ENCODE data around the gene IGFLR1. TPM values are rescaled to one million over a fixed set of nuclear protein-coding genes. Genes with fewer than 3 reads are reported as not detected.

IGFLR1 gene
- total and polyA plus RNA-seq, 9 of the 15 experiments (the other 6 are each of a cell fraction or from before 2014, with no cell fraction given) = 1.0 to 14.3 (median 4.6) TPM

- no peak for TF ChIP-seq MECOM (CRISPR knock-in tag; IDR thresholded peaks at IDR 0.05)
- no peak for TF ChIP-seq E2F5 (CRISPR knock-in tag; IDR thresholded peaks at IDR 0.05)
- TF ChIP-seq DACH1 (IDR thresholded peaks at IDR 0.05; ENCODE audit: partially characterized antibody) = no peak
- TF ChIP-seq NCOR1 (IDR thresholded peaks at IDR 0.05) = no peak
- TF ChIP-seq RNF2 (IDR thresholded peaks at IDR 0.05) = no peak
- TF ChIP-seq E2F6 (IDR thresholded peaks at IDR 0.05; ENCODE audit: borderline replicate concordance in 1 of 2, extremely low read depth in 1 of 2, insufficient read depth in 1 of 2, insufficient read length in 1 of 2, low read depth in 1 of 2, low read length in 1 of 2, poor library complexity in 1 of 2, severe bottlenecking in 1 of 2) = peak; percentile 9 to 67
- TF ChIP-seq SAFB2 (IDR thresholded peaks at IDR 0.05; ENCODE audit: borderline replicate concordance, low read depth, low read length, severe bottlenecking) = no peak
- TF ChIP-seq SMARCA5 (IDR thresholded peaks at IDR 0.05) = no peak
- no peak for TF ChIP-seq BCL6 (CRISPR knock-in tag; IDR thresholded peaks at IDR 0.05)
- no peak for TF ChIP-seq NR0B1 (IDR thresholded peaks at IDR 0.05; ENCODE audit: partially characterized antibody)
- TF ChIP-seq PHTF2 (CRISPR knock-in tag; IDR thresholded peaks at IDR 0.05) = no peak
- no peak for TF ChIP-seq NONO (IDR thresholded peaks at IDR 0.05; ENCODE audit: low read depth in 2 of 2, low read length in 1 of 2)
- TF ChIP-seq ZC3H8 (IDR thresholded peaks at IDR 0.05) = no peak
- no peak for TF ChIP-seq E2F8 (IDR thresholded peaks at IDR 0.05; ENCODE audit: low read depth, partially characterized antibody)
- no peak for TF ChIP-seq ZNF311 (CRISPR knock-in tag; IDR thresholded peaks at IDR 0.05)
- no peak for TF ChIP-seq ZNF696 (CRISPR knock-in tag; conservative IDR thresholded peaks at IDR 0.05)
- TF ChIP-seq PHB (CRISPR knock-in tag; IDR thresholded peaks at IDR 0.05) = no peak
- no peak for TF ChIP-seq GABPB1 (CRISPR knock-in tag; IDR thresholded peaks at IDR 0.05)
- TF ChIP-seq ZNF589 (CRISPR knock-in tag; IDR thresholded peaks at IDR 0.05; ENCODE audit: low read depth) = no peak
- TF ChIP-seq TAF1 (IDR thresholded peaks at IDR 0.05; ENCODE audit: control insufficient read depth, extremely low read depth, insufficient read depth, low read length, severe bottlenecking) = no peak
- TF ChIP-seq MEF2D (tag; conservative IDR thresholded peaks at IDR 0.05; ENCODE audit: low read depth) = no peak
- TF ChIP-seq ESRRB (CRISPR knock-in tag; IDR thresholded peaks at IDR 0.05; ENCODE audit: borderline replicate concordance) = no peak
- TF ChIP-seq PCBP2 (IDR thresholded peaks at IDR 0.05; ENCODE audit: low read depth, low read length, poor library complexity, severe bottlenecking) = no peak
- no peak for TF ChIP-seq ZKSCAN3 (CRISPR knock-in tag; IDR thresholded peaks at IDR 0.05)
These were observed 39.8 kb downstream of the IGFLR1 start (continued) for GRCh38 chr19:35702223-35703012.
